ENCODE measurements around the gene TNK2. TPM values are rescaled to one million over a fixed set of nuclear protein-coding genes. Genes with fewer than 3 reads are reported as not detected.

Gene TNK2
- total RNA-seq, 6 experiments from 2014 or later, result 29.6 to 46.1 (median 35.1) TPM

- no peak overlapping the region for H3K4me3 Mint-ChIP-seq
- no peak for DNase-seq
- no peak for TF ChIP-seq CTCF (IDR thresholded peaks at IDR 0.05)
- H3K9me3 Mint-ChIP-seq, result no peaks in the 10 kb centered on the region
- H3K27ac Mint-ChIP-seq, result peak overlapping the region; percentile 24; the same call in 1 of the 2 replicates
- H3K4me1 Mint-ChIP-seq (ENCODE audit: low read depth), result peaks cover 23% of the 10 kb centered on the region
- H3K36me3 Mint-ChIP-seq (ENCODE audit: low read depth), result no peaks in the 10 kb centered on the region
- peaks cover 12% of the 10 kb centered on the region for H3K27me3 Mint-ChIP-seq (ENCODE audit: insufficient read depth)
Measured at GRCh38 chr3:195913382-195913781, 5.0 kb upstream of the TNK2 start.

GRCh38 chr3:195911946-195912270 lies 3.6 kb upstream of the TNK2 start:
- H3K27ac Mint-ChIP-seq, result 0 out of 2 replicates have a peak overlapping the region, but pooled peaks have one; percentile 38
- no peaks in the 10 kb centered on the region for H3K36me3 Mint-ChIP-seq (ENCODE audit: low read depth)
- H3K9me3 Mint-ChIP-seq, result no peaks in the 10 kb centered on the region
- no peak overlapping the region for H3K4me3 Mint-ChIP-seq
- no peak for TF ChIP-seq CTCF (IDR thresholded peaks at IDR 0.05)
- H3K27me3 Mint-ChIP-seq (ENCODE audit: insufficient read depth), result peaks cover 5% of the 10 kb centered on the region; the same call in 1 of the 2 replicates
- no peak for DNase-seq
- H3K4me1 Mint-ChIP-seq (ENCODE audit: low read depth), result peaks cover 34% of the 10 kb centered on the region

GRCh38 chr3:195911041-195911945 lies 2.9 kb upstream of the TNK2 start:
- Mint-ChIP-seq H3K4me3 (no peak overlapping the region), H3K27me3 (ENCODE audit: insufficient read depth) (peaks cover 2% of the 10 kb centered on the region; the same call in 1 of the 2 replicates), H3K4me1 (ENCODE audit: low read depth) (peaks cover 40% of the 10 kb centered on the region), H3K27ac (no peak overlapping the region; the same call in 1 of the 2 replicates), H3K36me3 (ENCODE audit: low read depth) (0 out of 2 replicates have a peak, but pooled peaks cover 1% of the 10 kb centered on the region), H3K9me3 (no peaks in the 10 kb centered on the region)
- no peak for DNase-seq
- no peak for TF ChIP-seq CTCF (IDR thresholded peaks at IDR 0.05)

- Mint-ChIP-seq H3K4me1 (ENCODE audit: low read depth) (peaks cover 49% of the 10 kb centered on the region), H3K36me3 (ENCODE audit: low read depth) (0 out of 2 replicates have a peak, but pooled peaks cover 5% of the 10 kb centered on the region), H3K27ac (no peak overlapping the region), H3K27me3 (ENCODE audit: insufficient read depth) (peaks cover 2% of the 10 kb centered on the region; the same call in 1 of the 2 replicates), H3K9me3 (no peaks in the 10 kb centered on the region), H3K4me3 (0 out of 2 replicates have a peak overlapping the region, but pooled peaks have one; percentile 77)
- TF ChIP-seq CTCF (IDR thresholded peaks at IDR 0.05), result no peak
- no peak for DNase-seq
Measured at GRCh38 chr3:195910499-195910845, 2.1 kb upstream of the TNK2 start.

GRCh38 chr3:195909644-195910498 lies 1.5 kb upstream of the TNK2 start:
- 0 out of 2 replicates have a peak, but pooled peaks cover 5% of the 10 kb centered on the region for H3K36me3 Mint-ChIP-seq (ENCODE audit: low read depth)
- peaks cover 2% of the 10 kb centered on the region; the same call in 1 of the 2 replicates for H3K27me3 Mint-ChIP-seq (ENCODE audit: insufficient read depth)
- TF ChIP-seq CTCF (IDR thresholded peaks at IDR 0.05), result no peak
- peak overlapping the region; percentile 61; the same call in 1 of the 2 replicates for H3K27ac Mint-ChIP-seq
- no peak for DNase-seq
- peaks cover 50% of the 10 kb centered on the region for H3K4me1 Mint-ChIP-seq (ENCODE audit: low read depth)
- peak overlapping the region; percentile 77 for H3K4me3 Mint-ChIP-seq
- no peaks in the 10 kb centered on the region for H3K9me3 Mint-ChIP-seq
